ENCODE results near the gene SUPT3H.
A peak's percentile ranks its signal among the peaks of the same experiment; 100 is the strongest.
"Not testable (repeated sequence)": the region's sequence is repeated elsewhere in the genome, so short reads cannot be mapped to it uniquely, and the experiment has no call there.

Gene SUPT3H

DNA sequence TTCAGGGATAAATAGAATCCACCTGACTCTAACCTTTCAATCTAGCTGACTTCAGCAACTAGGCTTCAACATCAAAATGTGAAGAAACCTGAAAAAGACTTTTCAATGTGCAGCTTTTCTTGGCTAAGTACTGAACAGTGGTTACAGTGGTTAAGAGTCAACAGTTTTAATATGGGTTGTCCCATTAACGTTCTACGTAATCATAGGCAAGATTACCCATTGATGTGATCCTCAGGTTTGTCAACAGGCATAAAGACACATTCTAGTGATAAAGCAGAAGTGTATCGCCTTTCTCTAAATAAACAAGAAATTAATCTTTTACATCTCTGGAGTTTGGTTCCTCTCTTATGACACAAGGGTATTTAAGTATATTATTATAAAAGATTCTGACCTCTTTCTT is 203.7 kb downstream of the SUPT3H start:
- DNase-seq (ENCODE audit: low read depth), result no peak

DNA sequence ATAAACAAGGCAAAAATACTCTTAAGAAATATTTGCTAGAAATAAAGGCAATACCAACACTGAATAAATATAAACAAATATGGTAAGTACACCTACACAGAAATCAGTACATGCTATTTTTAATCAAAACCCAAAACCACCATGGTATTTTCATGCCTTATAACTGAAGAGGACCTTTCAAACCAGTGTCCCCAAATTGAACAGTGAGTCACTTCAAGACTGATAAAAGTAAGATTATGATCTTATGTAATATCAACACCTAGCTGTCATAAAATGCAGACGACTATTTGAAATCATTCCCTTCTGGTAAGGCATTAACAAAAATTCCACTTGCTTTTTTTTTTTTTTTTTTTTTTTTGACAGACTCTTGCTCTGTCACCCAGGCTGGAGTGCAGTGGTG is 206.4 kb downstream of the SUPT3H start:
- no peak for DNase-seq (ENCODE audit: low read depth)

DNA sequence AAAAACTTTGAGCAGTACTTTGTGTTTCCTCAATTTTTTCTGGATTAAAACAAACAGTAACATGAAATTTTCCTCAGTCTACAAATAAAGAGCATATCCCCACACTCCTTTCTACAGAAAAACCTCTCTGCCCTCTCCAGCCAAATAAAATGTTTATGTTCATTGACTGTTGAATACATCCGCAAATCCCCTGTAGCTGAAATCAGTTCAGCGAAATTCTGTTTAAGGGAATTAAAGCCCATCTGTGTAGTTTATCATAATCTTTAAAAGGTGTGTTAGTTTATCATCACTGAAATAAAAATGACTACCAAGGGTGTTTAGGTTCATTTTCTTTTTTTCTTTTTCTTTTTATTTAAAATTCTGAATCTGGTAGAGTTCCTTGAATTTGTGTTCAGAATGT is 207.4 kb downstream of the SUPT3H start:
- no peak for DNase-seq (ENCODE audit: low read depth)

DNA sequence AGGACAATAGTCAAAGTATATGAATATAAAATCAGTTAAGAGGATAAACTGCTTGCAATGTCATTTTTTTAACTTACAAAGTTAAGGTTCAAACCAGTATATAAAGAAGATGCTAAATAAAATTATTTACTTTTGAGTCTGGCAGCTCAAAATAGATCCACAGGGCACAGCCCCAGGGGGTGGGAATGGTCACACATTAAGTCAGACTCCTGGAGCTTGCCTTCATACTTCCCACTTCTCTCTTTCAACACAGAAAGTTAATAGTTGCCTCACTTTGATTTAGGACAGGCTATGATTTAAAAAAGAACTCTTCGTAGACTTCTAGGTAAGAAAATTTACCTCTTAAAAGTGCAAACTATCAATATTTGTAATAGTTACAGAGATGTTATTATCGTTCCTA is 207.9 kb downstream of the SUPT3H start:
- no peak for DNase-seq (ENCODE audit: low read depth)

DNA sequence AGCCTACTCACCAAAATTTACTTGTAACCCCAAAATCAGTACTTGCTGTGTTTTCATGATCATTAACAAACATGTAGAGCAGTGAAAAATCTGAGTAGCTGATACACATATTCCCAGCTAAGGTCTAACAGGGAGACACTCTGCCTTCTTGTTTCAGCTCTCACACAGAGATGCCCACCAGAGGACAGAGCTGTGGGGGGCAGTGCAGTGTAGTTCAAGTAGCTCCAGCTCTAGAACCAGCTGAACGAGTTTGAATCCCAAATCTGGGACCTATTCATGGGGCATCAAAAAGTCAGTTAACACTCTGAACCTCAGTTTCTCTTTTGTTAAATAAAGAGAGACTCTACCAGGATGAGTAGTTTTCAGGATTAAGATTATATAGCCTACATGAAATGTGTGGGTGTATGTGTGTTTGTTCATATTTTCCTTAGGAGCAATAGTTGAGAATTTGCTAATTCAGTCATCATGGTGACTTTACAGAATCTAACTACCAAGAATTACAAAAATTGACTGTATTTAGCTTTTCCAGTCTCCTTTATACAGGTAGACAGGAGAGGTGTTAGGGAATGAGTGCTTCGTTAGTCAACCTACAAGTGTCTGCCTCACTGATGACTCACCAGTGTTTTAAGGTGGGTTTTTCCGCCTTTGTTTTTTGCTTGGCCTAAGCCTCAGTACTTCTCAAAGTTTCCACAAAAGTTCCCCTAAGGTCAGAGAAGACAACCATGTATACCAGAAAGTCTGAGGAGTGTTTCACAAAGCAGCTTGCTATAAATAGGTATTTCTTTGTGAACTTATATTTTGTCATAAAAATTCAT is 213.6 kb downstream of the SUPT3H start:
- no peak for DNase-seq (ENCODE audit: low read depth)

DNA sequence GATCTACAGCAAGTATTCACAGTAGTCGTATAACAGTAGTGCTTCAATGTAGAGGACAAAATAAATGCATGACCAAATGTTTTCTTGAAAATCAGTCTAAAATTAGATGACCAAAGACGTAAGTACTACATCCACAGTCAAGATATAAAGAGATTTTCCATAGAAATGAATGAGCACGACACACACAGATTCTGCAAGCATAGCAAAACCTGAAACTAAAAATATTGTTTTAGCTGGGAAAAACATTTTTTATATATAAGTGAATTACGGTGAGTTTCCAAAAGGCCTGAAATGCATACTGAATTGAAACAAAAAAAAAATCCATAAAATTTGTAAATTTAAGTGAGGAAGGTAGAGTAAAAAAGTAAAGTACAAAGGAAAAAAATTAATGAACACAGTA is 217.4 kb downstream of the SUPT3H start:
- DNase-seq (ENCODE audit: low read depth), result no peak

DNA sequence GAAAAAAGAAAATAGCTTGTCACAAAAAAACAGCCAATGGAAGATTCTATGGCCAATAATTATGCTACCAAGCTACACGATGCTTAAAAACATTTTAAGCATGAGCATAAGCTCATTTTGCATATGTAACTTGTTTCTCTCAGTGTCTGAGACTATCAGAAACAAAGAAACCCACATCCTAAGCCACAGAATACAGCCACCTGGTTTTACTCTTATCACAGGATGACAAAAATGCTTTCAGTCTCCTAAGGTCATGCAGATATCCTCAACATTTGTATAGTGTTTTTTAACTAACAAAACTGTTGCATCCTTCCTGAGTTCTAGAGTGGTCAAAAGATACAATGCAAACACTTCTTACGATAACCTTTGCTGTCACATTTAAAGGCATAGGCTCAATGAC is 221.7 kb downstream of the SUPT3H start:
- DNase-seq (ENCODE audit: low read depth), result no peak

DNA sequence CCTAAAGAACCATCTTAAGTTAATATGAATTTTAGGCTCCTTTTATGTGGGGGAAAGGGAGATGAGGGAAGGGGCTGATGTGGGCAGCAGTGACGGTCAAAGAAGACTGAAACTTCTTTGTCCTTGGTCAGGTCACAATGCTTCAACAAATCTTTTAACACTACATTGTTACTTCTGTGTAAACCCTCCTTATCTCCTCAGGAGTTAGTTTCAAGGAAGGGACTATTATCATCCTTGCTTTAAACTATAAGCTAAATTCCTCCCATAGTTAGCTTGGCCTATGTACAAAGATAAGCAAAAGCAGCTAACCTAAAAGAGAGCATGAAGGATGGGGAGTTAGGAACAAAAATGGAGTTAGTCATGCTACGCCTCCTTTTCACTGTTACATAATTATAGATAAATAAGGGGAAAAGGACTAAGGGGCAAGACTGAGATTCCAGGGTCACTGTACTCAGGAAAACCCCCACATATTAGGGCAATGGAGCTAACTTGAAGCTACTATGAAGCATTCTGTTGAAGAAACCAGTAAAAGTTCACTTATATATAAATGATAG is 222.3 kb downstream of the SUPT3H start:
- DNase-seq (ENCODE audit: low read depth), result no peak

DNA sequence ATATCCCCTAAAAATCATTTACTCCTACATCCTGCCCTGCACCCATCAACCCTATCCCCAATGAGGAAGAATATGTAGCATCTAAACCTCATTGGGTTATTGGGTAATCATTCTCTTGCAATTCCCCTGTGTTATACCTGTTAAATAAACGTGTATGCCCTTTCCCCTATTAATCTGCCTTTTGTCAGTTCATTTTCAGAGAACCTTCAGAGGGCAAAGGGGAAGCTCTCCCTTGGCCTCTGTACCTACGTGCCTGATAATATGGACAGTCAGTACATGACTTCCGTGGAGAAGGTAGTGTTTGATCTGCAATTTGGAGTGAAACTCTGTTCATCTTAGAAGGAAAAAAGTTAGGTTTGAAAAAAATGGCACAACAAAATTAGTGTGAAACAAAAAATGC is 223.1 kb downstream of the SUPT3H start:
- DNase-seq (ENCODE audit: low read depth), result no peak

DNA sequence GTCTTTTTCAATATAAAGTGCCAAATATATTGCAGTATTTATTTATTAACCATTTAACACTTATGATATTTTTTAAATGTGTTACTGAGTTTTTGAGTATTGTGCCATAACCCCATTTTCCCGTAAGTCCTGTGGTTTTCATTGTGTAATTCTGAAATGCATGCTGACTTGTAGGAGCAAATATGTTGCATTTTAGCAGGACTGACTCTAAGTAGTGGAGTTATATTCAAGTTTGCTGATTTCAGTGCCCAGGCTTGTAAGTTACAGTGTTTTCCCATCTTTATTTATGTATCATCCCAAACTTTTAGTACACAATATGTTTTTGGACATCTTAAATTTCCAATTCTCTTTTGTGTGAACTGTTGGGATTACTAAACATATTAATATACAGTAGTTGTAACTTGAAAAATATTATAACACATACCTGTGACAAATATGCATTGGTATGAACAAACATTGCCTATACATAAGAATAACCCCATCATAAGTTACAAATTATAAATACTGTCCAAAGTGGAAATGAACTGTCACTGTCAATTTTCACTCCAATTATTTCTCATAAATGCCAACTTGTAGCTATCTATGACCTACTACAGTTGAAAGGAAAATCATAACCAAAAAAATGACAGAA is 228.9 kb downstream of the SUPT3H start:
- DNase-seq (ENCODE audit: low read depth), result peak; percentile 58

DNA sequence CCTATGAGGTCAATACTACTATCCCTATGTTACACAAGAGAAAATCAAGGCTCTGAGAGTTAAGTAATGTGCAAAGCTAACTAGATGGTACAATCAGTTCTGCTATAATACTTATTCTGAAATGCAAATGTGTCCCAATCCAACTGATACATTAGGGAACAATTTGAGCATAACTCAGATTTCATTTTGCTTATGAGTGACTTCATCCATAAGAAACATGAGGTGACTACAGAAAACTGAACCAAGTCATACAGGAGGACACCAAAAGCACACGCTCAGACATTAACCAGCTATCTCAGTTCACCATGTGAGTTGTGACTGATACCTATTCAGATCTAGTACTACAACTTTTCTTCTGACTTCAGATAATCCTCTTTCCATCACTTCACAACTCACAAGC is 229.5 kb downstream of the SUPT3H start:
- peak; percentile 25 for DNase-seq (ENCODE audit: low read depth)

DNA sequence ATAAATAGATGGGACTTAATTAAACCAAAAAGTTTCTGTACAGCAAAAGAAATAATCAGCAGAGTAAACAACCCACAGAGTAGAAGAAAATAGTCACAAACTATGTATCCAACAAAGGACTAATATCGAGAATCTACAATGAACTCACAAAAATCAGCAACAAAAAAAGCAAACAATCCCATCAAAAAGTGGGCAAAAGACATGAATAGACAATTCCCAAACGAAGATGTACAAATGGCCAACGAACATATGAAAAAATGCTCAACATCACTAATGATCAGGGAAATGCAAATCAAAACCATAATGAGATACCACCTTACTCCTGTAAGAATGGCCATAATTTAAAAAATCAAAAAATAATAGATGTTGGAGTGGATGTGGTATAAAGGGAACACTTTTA is 232.1 kb downstream of the SUPT3H start:
- DNase-seq (ENCODE audit: low read depth), result not testable (repeated sequence)

DNA sequence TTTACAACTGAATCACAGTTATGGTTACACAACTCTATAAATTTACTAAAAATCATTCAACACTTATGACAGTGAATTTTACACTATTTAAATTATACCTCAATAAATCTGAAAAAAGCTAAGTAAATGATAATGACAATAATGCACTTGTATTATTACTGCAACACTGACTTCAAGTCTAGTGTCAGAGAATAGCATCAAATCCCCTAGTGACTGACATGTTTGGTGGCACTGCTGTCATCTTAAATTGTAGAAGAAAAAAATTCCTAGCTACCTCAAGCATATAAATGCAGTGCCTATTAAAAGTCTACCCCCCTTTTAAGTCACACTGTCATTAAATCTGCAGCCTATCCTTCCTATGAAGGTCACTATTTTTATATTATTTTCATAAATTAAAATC is 239.0 kb downstream of the SUPT3H start:
- DNase-seq (ENCODE audit: low read depth), result no peak

DNA sequence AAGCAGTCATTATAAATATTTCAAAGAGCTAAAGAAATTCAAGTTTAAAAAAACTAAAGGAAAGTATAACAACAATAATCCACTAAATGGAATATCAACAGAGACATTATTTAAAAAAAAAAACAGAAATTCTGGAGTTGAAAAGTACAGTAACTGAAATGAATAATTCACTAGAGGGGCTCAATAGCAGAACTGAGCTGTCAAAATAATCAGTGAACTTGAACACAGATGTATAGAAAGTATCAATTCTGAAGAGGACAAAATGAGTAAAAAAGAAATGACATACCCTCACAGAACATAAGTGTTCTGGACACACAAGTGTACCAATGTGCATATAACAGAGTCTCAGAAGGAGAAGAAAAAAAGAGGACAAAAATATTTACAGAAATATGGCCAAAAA is 241.2 kb downstream of the SUPT3H start:
- DNase-seq (ENCODE audit: low read depth), result no peak

DNA sequence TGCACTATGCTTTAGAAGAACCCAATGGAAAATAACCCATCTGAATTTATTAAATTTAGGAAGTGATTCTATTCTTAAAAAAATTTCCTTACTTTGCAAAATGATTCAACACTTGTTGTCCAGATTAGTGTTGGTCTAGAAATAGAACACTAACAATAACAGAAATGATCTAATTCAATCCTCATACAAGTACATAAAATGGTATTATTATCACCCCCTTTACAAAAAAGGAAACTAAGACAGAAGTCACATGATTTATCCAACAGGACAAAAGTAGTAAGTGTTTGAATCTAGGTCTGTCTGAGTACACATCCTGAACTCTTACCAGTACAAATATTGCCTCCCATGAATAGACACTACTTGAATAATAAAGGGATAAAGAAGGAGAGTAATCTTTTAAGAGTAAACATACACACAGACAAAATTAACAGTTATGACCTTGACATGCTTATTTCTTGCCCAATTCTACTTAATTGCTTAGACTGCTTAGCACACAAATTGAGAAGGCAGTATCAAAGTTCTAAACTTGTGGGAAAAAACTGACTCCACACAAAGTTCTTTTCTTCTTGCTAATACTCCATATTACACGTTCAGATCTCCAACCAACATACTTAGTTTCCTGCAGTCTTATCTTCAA is 245.0 kb downstream of the SUPT3H start:
- no peak for DNase-seq (ENCODE audit: low read depth)

DNA sequence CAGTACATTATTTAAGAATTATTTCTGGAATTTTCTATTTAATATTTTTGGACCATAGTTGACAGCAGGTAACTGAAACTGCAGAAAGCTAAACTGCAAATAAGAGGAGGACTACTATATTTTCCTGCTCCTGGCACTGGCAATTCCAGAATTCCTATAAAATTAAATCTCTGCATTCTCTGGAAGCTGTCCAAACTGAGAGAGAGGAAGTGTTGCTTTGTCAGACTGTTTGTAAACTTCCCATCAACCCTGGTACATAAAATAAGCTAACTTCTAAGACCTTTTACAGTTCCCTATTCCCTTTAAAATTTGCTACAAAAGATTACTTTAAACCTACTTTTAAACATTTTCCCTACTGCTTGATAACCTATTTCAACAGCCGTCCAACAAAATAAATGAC is 245.7 kb downstream of the SUPT3H start:
- no peak for DNase-seq (ENCODE audit: low read depth)

DNA sequence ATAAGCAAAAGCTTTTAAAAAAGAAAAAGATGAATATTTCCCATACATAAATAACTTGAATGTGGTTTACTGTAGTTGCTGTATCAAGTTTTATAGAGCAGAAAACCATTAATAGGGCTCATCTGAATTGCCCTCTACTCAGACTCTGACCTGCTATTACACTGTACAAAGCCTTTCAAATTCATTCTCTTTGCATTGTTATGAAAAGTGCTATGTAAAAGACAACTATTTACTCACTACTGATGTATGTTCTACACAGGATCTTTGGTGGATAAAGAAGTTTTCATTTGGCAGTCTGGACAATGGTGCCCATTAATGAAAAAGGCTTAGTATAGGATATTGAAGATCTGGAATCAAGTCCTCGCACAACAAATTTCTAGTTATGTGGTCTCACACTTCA is 248.7 kb downstream of the SUPT3H start:
- no peak for DNase-seq (ENCODE audit: low read depth)

DNA sequence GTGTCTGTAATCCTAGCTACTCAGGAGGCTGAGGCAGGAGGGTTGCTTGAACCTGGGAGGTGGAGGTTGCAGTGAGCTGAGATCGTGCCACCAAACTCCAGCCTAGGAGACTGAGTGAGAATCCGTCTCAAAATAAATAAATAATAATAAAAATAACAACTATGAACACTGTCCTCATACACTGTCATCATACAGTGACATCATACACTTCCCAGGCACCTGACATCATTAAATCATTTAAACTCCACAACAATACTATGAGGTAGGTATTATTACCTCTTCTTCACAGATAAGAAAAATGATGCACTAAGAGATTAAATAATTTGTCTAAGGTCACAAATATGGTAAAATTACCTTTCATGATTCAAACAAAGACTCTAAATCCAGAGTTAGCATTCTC is 250.5 kb downstream of the SUPT3H start:
- no peak for DNase-seq (ENCODE audit: low read depth)

DNA sequence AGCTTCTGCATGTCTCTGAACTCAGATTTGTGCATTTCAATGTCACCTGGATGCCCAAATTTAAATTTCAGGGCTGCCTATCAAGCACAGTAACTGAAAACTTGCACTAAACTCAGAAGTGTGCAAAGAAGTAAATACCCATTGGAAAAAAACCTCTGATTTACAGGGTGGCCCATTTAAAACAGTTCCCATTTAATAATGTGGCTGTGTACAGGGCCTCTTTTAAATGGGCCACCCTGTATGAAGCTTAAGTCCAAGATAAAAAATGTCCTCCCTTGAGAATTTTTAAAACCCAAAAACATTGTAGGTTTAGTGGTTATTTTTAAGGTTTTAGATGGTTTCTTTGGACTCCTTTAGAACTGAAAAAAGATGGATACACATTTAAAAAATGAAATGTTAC is 251.7 kb downstream of the SUPT3H start:
- DNase-seq (ENCODE audit: low read depth), result no peak

DNA sequence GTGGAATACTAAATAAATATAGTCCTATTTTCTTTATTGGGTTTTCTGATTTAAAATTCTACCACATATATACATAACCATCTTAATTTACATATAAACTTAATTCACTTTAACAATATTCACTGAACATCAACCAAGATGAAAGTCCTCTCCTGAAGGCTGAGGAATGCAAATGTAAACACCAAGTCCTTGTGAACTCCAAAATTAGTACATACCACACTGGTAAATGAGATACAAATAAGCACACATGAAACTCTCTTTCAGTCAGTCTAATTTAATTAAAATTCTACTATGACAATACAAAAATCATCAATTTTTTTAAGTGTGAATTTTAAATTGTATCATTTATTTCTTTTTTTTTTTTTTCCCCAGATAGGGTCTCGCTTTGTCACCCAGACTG is 254.7 kb downstream of the SUPT3H start:
- DNase-seq (ENCODE audit: low read depth), result no peak

DNA sequence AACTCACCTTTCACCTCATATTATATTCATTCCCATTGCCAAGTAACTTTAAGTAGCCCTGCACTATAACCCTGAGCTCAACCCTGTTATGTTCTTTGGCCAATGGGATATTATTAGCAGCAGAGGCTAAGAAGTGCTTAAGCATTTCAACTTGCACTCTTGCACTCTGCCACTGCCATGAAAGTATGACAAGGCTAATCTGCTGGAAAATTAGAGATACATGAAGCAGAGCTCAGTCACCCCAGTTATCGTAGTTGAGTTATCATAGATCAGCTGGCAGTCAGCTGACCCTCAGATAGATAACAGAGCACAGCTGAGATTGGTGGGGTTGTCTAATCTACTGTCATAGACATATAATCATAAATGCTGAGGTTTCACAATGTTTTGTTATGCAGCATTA is 259.0 kb downstream of the SUPT3H start:
- no peak for DNase-seq (ENCODE audit: low read depth)

DNA sequence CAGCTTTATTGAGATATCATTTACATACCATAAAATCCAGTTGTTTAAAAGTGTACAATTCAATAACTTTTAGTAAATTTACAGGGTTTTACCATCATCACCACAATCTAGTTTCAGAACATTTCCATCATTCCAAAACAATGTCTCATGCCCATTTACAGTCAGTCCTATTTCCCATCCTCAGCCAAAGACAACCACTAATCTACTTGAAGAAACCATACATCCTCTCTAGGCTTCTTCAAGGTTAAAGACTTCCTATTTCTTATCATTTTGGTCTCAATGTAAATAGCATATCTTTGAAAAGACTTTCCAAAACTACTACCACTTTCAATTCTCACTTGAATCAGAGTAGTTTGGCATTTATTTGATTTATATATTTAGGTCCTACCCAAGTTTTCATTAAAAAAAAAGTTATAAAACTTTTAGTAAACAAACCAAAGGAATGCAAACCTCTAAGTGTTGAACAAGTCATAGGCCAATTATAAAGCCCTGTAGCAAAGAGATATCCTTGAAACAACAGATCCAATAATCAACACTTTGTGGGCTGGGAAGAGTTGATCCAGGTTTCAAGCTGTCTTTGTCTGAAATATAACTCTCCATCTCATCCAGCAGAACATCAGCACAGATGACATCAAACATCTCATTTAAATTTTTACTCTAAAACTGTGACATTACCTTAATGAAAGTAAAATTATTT is 260.9 kb downstream of the SUPT3H start:
- peak; percentile 74 for DNase-seq (ENCODE audit: low read depth)

DNA sequence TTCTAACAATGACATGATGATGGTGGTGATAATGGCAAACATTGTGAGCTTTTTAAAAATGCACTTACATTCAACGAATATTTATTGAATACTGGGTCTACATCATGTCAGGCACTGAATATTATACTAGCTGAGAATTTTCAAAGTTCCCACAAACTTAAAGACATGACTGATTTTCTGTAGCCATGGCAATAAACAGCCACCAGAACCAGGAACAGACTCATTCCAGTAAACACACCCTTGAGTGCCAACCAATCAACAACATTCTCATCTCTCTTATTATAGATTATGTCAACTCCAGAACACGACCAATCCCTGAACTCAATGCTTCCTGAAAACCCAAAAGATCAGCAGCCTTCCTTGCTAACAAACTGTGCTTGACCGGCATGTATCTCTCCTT is 262.0 kb downstream of the SUPT3H start:
- DNase-seq (ENCODE audit: low read depth), result no peak

Data from HS-5 (cell line).